Keratinocyte (primary cell): ENCODE data around the gene USHBP1.

Experiments used
- CTCF ChIP-seq, 3 experiments: IDR thresholded peaks in 1 of 3; conservative IDR thresholded peaks in 1 of 3; optimal IDR thresholded peaks in 1 of 3; 2 replicates in 2 of 3; 3 replicates in 1 of 3; pipeline versions ENCODE3 to v1.5.1; 2011; ENCODE audit warnings: low read length in 3 of 3, mild to moderate bottlenecking in 3 of 3, moderate library complexity in 2 of 3, control low read depth in 1 of 3, inconsistent platforms in 1 of 3; ENCODE audit not compliant: insufficient read depth in 2 of 3; ENCODE audit errors: extremely low read depth in 1 of 3
- EZH2 ChIP-seq: IDR thresholded peaks from one replicate; pipeline ENCODE4 v1.6.1; 2012; ENCODE audit warnings: inconsistent platforms, mild to moderate bottlenecking, low read length, moderate library complexity

GRCh38 chr19:17219286-17219685 lies 45.3 kb downstream of the USHBP1 start:
- no peak for TF ChIP-seq CTCF (optimal IDR thresholded peaks at IDR 0.05 in 1 of 3, IDR thresholded peaks at IDR 0.05 in 1 of 3, conservative IDR thresholded peaks at IDR 0.05 in 1 of 3; ENCODE audit: extremely low read depth in 1 of 3, insufficient read depth in 2 of 3, low read length in 3 of 3)
- TF ChIP-seq EZH2, result no peak
